ENCODE results near the gene TMEM184A. TPM values are rescaled to one million over a fixed set of nuclear protein-coding genes. Genes with fewer than 3 reads are reported as not detected.

The TMEM184A gene
- total and polyA plus RNA-seq, 2 of the 13 experiments (the other 11 are each of a cell fraction or from before 2014, with no cell fraction given): 9.5 to 20.4 TPM

- TF ChIP-seq UBTF (CRISPR knock-in tag; IDR thresholded peaks at IDR 0.05) (no peak; the same call in 1 of the 2 replicates), NPAS2 (CRISPR knock-in tag; IDR thresholded peaks at IDR 0.05; ENCODE audit: borderline replicate concordance) (no peak), ZNF567 (CRISPR knock-in tag; IDR thresholded peaks at IDR 0.05; ENCODE audit: borderline replicate concordance) (0 out of 2 replicates have a peak, but pooled peaks have one; percentile 45), ZNF562 (CRISPR knock-in tag; IDR thresholded peaks at IDR 0.05; ENCODE audit: borderline replicate concordance) (no peak), ZBTB7A (CRISPR knock-in tag; IDR thresholded peaks at IDR 0.05) (no peak), HINFP (CRISPR knock-in tag; IDR thresholded peaks at IDR 0.05; ENCODE audit: low read depth) (no peak), HNRNPLL (IDR thresholded peaks at IDR 0.05; ENCODE audit: low read depth, low read length, poor library complexity, severe bottlenecking) (no peak), ZFY (CRISPR knock-in tag; IDR thresholded peaks at IDR 0.05) (no peak), ZNF30 (CRISPR knock-in tag; IDR thresholded peaks at IDR 0.05) (no peak), ZEB1 (IDR thresholded peaks at IDR 0.05; ENCODE audit: insufficient replicate concordance, low read depth) (peak; percentile 27), ZSCAN29 (CRISPR knock-in tag; conservative IDR thresholded peaks at IDR 0.05) (no peak), ZNF556 (CRISPR knock-in tag; IDR thresholded peaks at IDR 0.05; ENCODE audit: borderline replicate concordance) (no peak; the same call in 1 of the 2 replicates), ZNF234 (CRISPR knock-in tag; conservative IDR thresholded peaks at IDR 0.05) (no peak), ZNF776 (CRISPR knock-in tag; IDR thresholded peaks at IDR 0.05) (no peak), MLXIP (CRISPR knock-in tag; IDR thresholded peaks at IDR 0.05; ENCODE audit: borderline replicate concordance) (no peak), ZFP36L1 (CRISPR knock-in tag; IDR thresholded peaks at IDR 0.05) (no peak), SRF (IDR thresholded peaks at IDR 0.05; ENCODE audit: low read depth, low read length) (no peak), NR2F2 (IDR thresholded peaks at IDR 0.05; ENCODE audit: borderline replicate concordance, low read depth) (no peak), ZNF784 (CRISPR knock-in tag; IDR thresholded peaks at IDR 0.05; ENCODE audit: borderline replicate concordance) (no peak), ZNF136 (CRISPR knock-in tag; IDR thresholded peaks at IDR 0.05; ENCODE audit: low read depth) (no peak), ZNF510 (CRISPR knock-in tag; IDR thresholded peaks at IDR 0.05; ENCODE audit: low read depth) (no peak), POLR2G (IDR thresholded peaks at IDR 0.05; ENCODE audit: low read depth, low read length) (peak; percentile 64; the same call in 1 of the 2 replicates)
Observed at GRCh38 chr7:1532456-1533254, 23.4 kb downstream of the TMEM184A start (continued).

All from HepG2 (cell line).